ENCODE measurements around the gene SKIC3. TPM values are rescaled to one million over a fixed set of nuclear protein-coding genes. Genes with fewer than 3 reads are reported as not detected.

Gene SKIC3
- total and polyA plus RNA-seq, 2 donors (not counting 1 experiment from before 2014, with no cell fraction given) = 24.9 to 75.4 TPM

- no peak overlapping the region for H3K4me3 ChIP-seq (ENCODE audit: control extremely low read depth in 1 of 5, extremely low read depth in 1 of 5, insufficient read depth in 1 of 5, low read depth in 2 of 5, low read length in 4 of 5)
- H3K79me2 ChIP-seq (ENCODE audit: control insufficient read depth, insufficient read depth, low read length) = no peaks in the 10 kb centered on the region
- no peaks in the 10 kb centered on the region for H3K9me3 ChIP-seq (ENCODE audit: control extremely low read depth in 1 of 3, control insufficient read depth in 2 of 3, insufficient read depth in 1 of 3, low read length in 2 of 3)
- H3K4me1 ChIP-seq (ENCODE audit: control insufficient read depth in 2 of 2, insufficient read depth in 2 of 2, low read length in 2 of 2) = no peaks in the 10 kb centered on the region
- Mint-ChIP-seq H3K27me3 (no peaks in the 10 kb centered on the region), H3K27ac (no peak overlapping the region), H3K4me1 (peaks cover 11% of the 10 kb centered on the region), H3K9me3 (ENCODE audit: insufficient read depth) (no peaks in the 10 kb centered on the region), H3K4me3 (no peak overlapping the region)
- H2AFZ ChIP-seq (ENCODE audit: insufficient read depth, low read depth, low read length, poor library complexity, severe bottlenecking) = no peak overlapping the region
- no peaks in the 10 kb centered on the region for H4K20me1 ChIP-seq (ENCODE audit: control insufficient read depth, insufficient read depth, low read length, poor library complexity, severe bottlenecking)
- intact Hi-C loops (cut with micrococcal nuclease) = no loop called here
- CTCF ChIA-PET = no interaction called here
- ATAC-seq (ENCODE audit: low read depth) = no peak
- POLR2A ChIA-PET = no interaction called here
- H3K27ac ChIP-seq (ENCODE audit: low read length in 2 of 2) = no peak overlapping the region
- TF ChIP-seq CTCF (IDR thresholded peaks at IDR 0.05) = no peak
- TF ChIP-seq EZH2 (IDR thresholded peaks at IDR 0.05; ENCODE audit: borderline replicate concordance, insufficient read depth, low read depth, low read length, poor library complexity, severe bottlenecking) = no peak
- no peak overlapping the region for H3K9ac ChIP-seq (ENCODE audit: low read length)
- H3K4me2 ChIP-seq (replicated peaks; ENCODE audit: low read depth, low read length, poor library complexity, severe bottlenecking) = no peak overlapping the region
- H3K27me3 ChIP-seq (replicated peaks in 1 of 4; ENCODE audit: control extremely low read depth in 1 of 4, control insufficient read depth in 3 of 4, insufficient read depth in 4 of 4, low read length in 3 of 4) = no peaks in the 10 kb centered on the region
- H3K36me3 ChIP-seq (replicated peaks in 1 of 2; ENCODE audit: control extremely low read depth in 1 of 2, control insufficient read depth in 1 of 2, extremely low read depth in 1 of 2, insufficient read depth in 2 of 2, low read length in 1 of 2) = no peaks in the 10 kb centered on the region
- WGBS (ENCODE audit: insufficient coverage) = no CpG with 5 or more reads among the region's 1 CpG
- no peak for DNase-seq
Observed at GRCh38 chr5:95590880-95591279, 36.1 kb upstream of the SKIC3 start.

GRCh38 chr5:95583992-95584391 is 29.2 kb upstream of the SKIC3 start:
- ChIA-PET CTCF (no interaction called here), POLR2A (no interaction called here)
- Histone ChIP-seq H3K27ac (ENCODE audit: low read length in 2 of 2) (no peak overlapping the region), H2AFZ (ENCODE audit: insufficient read depth, low read depth, low read length, poor library complexity, severe bottlenecking) (no peak overlapping the region), H3K4me2 (replicated peaks; ENCODE audit: low read depth, low read length, poor library complexity, severe bottlenecking) (no peak overlapping the region), H3K9me3 (ENCODE audit: control extremely low read depth in 1 of 3, control insufficient read depth in 2 of 3, insufficient read depth in 1 of 3, low read length in 2 of 3) (no peaks in the 10 kb centered on the region), H3K36me3 (replicated peaks in 1 of 2; ENCODE audit: control extremely low read depth in 1 of 2, control insufficient read depth in 1 of 2, extremely low read depth in 1 of 2, insufficient read depth in 2 of 2, low read length in 1 of 2) (peaks cover 0 to 1% of the 10 kb centered on the region in 2 experiments), H3K79me2 (ENCODE audit: control insufficient read depth, insufficient read depth, low read length) (no peaks in the 10 kb centered on the region), H3K9ac (ENCODE audit: low read length) (no peak overlapping the region), H3K4me3 (ENCODE audit: control extremely low read depth in 1 of 5, extremely low read depth in 1 of 5, insufficient read depth in 1 of 5, low read depth in 2 of 5, low read length in 4 of 5) (no peak overlapping the region), H3K27me3 (replicated peaks in 1 of 4; ENCODE audit: control extremely low read depth in 1 of 4, control insufficient read depth in 3 of 4, insufficient read depth in 4 of 4, low read length in 3 of 4) (no peaks in the 10 kb centered on the region), H4K20me1 (ENCODE audit: control insufficient read depth, insufficient read depth, low read length, poor library complexity, severe bottlenecking) (no peaks in the 10 kb centered on the region), H3K4me1 (ENCODE audit: control insufficient read depth in 2 of 2, insufficient read depth in 2 of 2, low read length in 2 of 2) (no peaks in the 10 kb centered on the region)
- H3K27ac Mint-ChIP-seq = no peak overlapping the region
- no peaks in the 10 kb centered on the region for H3K9me3 Mint-ChIP-seq (ENCODE audit: insufficient read depth)
- H3K4me3 Mint-ChIP-seq = no peak overlapping the region
- ATAC-seq (ENCODE audit: low read depth) (no peak), DNase-seq (no peak)
- no peaks in the 10 kb centered on the region for H3K27me3 Mint-ChIP-seq
- WGBS (ENCODE audit: insufficient coverage) = 100% methylated on average over 1 of the region's 1 CpG
- TF ChIP-seq EZH2 (IDR thresholded peaks at IDR 0.05; ENCODE audit: borderline replicate concordance, insufficient read depth, low read depth, low read length, poor library complexity, severe bottlenecking) = no peak
- TF ChIP-seq CTCF (IDR thresholded peaks at IDR 0.05) = no peak
- intact Hi-C loops (cut with micrococcal nuclease) = no loop called here
- H3K4me1 Mint-ChIP-seq = no peaks in the 10 kb centered on the region
